HG02623 (cell line): Measurements from ENCODE around the gene CCNL2.

Source experiments
- ATAC-seq: cut with Tn5 transposase; IDR thresholded peaks from one replicate; pipeline ENCODE4 v1.9.1; 2021; ENCODE audit warnings: moderate library complexity; ENCODE audit not compliant: unreplicated experiment

CCNL2 gene

DNA sequence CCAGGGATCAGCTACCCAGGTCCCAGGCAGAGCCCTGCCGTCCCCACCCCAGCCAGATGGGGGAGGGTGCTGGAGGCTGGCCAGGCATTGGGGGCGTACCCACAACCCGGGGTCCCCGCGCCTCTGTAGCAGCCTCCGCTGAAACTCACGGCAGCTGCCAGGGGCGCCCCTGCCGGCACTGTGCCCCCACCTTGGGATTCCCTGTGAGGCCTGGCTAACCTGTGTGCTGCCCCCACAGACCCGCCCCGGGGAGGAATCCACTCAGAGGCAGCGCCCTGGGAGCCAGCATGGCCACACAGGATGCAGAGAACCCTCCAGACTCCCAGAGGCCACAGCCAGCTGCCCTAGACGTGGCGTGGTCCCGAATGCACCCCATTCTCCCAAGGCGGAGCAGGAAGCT, 53.8 kb downstream of the CCNL2 start:
- no peak for ATAC-seq

DNA sequence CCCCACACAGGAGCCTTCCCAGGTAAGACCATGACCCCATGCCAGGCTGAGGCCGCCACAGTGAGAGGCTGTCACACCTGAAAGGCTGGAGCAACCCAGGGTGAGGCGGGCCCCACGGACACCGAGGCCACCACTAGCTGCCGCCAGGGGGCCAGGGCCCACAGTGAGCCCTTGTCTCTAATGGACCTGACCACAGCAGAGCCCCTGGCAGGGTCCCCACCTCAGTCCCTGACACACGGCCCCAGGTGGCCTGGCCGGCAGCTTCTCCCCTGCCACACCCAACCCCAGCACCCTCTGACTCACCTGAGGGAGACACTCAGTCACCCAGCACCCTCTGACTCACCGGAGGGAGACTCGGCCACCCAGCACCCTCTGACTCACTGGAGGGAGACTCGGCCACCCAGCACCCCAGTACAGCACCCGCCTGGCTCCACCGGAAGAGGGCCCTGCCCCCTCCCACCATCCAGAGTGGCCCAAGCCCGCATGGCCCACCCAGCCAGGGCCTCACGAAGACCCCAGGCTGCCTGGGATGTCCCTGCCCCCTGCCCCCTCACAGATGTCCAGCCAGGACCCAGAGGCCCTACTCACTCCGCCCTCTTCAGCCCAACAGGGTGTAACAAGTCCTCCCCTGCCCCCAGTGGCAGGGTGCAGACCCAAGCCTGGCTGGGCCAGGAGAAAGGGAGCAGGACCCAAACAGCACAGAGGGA, 54.3 kb downstream of the CCNL2 start:
- no peak for ATAC-seq

DNA sequence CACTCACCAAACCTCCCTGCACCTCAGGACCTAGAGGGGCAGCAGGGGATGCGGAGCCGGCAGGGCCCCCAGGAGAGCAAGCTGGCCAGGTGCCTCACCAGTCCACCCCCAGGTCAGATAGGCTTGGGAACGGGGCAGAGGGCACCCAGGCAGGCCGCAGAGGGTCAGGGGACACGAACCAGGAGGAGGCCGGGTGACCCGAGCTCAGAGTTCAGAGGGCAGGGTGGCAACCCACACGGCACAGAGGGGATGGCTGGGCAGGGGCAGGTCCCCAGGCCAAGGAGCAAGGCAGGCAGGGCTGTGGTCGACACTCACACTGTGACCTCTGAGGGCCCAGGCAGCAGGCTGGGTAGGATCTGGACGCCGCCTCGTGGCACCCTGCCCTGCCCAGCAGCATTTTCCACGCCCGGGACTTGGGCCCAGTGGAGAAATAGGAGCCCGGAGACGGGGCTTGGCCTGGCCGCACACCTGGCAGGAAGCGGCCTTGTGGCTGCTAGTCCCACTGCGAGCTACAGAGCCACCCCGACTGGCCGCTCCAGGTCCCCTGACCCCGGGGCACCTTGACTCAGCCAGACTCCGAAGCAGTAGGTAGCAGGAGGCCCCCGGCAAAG, 55.2 kb downstream of the CCNL2 start:
- ATAC-seq: no peak

DNA sequence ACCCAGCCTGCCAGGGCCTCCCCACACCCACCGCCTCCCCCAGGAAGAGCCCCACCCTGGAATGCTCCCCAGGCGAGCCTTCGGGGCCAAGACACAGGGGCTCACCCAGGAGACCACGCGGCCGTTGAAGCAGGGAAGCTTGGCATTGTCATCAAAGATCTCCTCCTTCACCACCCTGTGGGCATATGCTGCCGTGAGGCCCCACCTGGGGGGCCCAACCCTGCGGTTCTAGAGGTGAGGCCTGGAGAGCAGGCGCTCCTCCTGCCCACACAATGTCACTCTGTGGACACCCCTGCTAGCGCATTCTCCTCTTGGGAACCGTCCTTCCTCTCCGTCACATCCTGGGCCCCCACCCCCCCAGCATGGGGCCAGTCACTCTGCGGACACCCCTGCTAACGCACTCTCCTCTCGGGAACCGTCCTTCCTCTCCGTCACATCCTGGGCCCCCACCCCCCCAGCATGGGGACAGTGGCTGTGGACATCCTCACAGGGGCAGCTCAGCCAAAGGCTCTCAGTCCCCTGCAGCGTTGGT, 56.5 kb downstream of the CCNL2 start:
- no peak for ATAC-seq

DNA sequence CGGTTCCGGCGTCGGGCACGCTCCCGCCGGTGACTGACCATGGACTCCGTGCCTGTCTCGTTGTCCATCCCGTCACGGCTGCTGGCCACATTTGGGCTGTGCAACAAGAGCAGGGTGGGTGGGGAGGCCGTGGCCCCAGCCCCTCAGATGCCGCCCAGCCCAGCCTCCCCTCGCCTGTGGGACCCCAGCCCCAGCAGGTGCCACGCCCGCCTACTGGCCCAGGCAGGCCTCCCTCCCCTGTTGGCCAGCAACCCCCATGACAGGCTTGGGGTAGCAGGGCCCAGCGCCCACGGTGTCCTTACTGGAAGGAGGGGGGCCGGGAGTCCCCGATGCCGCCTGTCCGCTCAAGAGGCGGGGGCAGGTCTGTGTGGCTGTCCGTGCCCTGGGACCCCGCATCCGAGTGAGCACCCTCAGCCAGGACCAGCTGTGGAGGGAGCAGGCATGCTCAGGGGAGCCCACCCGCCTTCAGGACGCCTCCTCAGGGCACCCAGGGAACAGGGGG, 57.0 kb downstream of the CCNL2 start:
- no peak for ATAC-seq

DNA sequence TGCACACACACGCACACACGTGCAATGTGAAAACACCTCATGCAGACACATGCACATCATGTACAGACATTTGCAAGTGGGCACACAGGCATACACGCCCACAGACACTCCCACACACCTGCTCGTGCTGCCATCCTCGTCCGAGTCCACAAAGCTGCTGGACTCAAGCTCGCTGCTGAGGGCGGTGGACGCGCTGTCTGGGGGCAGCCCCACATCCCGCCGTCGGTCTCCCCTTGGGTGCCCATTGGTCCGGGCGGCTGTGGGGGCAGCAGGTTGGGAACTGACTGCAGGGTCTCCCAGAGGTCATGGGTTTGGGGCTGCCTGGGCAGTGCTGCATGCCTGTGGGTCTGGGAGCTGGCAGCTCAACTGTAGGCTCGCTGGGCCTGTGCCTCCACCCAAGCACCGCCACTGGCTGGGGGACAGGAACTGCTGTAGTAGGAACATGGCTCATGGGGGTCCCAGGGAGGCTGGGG, 57.5 kb downstream of the CCNL2 start:
- no peak for ATAC-seq

DNA sequence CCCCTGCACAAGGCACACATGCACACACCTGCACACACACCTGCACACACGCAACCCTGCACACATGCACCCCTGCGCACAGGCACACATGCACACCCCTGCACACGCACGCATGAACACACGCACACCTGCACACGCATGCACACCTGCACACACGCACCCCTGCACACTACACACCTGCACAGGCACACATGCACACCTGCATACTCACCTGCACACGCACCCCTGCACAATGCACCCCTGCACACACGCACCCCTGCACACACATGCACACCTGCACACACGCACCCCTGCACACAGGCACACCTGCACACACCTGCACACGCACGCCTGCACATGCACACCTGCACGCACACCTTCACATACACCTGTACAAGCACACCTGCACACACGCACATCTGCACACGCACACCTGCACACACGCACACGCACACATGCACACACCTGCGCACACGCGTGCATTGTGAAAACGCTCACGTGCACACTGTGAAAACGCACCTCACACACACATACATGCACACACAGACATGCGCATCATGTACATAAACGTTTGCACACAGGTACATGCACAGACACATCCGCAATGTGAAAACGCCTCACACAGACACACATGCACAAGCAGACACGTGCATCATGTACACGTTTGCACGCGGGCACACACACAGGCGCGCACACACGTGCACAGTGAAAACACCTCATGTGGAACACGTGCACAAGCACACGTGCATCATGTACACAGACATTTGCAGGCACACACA, 58.2 kb downstream of the CCNL2 start:
- no peak for ATAC-seq

DNA sequence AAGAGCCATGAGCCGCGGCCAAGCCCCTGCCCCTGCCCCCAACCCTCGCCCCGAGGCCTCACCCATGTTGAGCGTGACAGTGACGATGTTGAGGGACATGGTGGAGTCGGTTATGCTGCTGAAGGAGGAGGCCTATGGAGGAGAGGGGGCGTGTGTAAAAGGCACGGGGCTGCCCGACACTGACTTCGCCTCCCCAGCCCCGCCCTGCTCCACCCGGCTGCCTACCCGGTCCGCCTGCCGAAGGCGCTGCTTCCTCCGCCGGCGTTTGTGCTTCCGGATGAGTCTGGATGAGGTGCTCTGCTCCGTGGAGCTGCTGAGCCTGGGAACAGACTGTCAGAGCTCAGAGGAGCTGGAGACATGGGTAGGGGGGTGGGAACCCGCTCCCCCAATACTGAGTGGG, 59.0 kb downstream of the CCNL2 start:
- no peak for ATAC-seq

DNA sequence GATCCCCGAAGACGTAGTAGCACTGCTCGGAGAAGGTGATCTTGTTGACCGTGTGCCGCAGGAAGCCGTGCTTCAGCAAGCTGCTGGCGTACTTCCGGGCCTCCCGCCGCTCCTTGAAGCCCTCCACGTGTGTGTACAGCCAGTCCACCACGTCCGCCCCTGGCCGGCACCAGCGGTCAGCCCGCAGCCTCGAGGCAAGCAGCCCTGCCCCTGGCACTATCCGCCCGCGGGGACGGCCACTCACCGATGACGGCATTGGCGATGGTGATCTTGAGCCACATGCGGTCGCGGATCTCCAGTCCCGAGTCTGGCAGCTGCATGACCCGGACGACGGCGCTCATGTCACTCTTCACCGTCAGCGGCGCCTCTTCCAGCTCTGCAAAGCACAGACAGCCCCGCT, 60.9 kb downstream of the CCNL2 start:
- ATAC-seq: no peak

DNA sequence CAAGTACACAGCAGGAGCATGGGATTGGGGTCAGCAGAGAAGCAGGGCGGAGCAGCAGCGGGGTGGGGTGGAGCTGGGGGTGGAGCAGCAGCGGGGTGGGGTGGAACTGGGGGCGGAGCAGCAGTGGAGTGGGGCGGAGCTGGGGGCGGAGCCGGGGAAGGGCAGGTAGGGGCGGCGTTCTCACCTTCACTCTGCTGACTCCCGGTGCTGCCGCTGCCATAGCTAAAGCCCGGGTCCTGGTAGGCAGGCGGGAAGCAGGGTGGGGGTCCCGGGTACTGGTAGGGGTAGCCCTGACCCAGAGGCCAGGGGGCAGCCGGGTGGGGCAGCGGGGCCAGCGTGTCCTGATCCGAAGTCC, 61.4 kb downstream of the CCNL2 start:
- no peak for ATAC-seq

DNA sequence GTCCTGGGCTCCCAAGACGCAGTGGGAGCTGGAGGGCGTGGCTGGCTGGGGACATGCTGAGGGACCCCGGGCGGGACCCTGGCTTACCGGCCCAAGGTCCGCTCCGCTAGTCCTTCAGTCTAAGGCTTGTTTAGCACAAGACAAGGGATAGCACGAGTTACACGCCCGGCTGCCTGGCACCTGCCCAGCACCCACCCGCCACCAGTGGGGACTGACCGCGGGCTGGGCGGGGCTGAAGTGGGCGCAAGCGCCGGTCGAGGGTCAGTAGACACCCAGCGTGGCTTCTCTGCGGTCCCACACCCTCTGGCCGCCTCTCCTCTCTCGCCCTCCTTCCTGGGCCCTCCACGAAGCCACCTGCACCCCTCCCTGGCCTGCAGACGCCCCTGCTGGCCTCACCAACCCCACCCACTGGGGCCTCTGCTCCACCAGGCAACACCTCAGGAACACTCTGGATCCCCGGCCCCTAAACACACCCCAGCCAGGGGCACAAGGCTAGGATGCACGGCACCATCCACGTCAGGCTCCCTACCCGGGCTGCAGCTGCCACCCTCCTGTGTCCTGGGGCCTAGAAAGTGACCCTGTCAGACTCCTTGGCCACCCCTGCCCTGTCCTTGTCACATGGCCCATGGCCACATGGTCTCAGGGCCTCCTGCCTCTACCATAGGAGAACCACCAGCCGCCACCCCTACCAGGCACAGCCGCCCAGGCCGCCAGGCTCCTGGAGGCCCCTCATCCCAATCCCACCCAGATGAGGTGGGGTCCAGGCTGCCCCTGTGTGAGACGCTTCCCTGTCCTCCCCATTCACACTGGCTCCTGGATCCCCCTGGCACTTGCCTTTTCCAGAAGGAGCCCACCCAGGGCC, 62.0 kb downstream of the CCNL2 start:
- no peak for ATAC-seq

DNA sequence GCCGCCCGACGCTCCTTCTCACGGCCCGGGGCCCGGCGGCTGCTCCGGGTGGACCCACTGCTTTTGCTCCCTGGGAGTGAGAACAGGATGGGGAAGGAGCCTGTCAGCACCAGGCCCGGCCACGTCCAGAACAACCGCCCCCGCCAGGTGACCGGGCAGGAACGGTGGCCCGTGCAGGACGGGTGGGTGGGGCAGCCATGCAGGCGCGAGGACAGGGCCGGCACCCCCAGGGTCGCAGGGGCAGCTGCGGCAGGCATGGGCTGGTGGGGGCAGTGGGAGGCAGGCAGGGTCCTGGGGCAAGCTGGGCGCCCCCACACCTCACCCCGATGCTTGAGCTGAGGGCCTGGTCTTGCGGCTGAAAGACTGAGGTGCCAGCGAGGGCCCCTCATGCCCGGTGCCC, 62.7 kb downstream of the CCNL2 start:
- no peak for ATAC-seq

DNA sequence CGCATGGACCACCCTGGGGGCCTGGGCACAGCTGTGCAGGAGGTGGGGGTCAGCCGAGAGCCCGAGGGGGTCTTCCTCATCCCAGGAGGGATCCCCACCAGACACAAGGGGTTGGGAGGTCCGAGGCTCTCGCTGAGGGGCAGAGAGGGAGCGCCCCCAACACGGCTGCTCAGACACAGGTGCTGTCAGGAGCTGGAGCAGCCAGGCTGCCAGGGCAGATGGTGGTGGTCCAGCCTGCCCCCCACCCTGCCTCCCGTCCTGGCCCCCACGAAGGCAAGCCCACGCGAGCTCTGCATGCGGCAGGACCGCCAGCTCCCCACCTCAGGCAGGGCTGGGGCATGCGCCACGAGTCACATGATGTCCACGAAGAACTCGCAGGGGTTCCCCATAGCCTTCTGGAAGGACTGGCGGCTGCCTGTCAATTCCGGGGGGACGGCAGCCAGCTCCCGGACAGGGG, 63.3 kb downstream of the CCNL2 start:
- no peak for ATAC-seq
